Measurements from ENCODE around the gene CAB39.

CAB39 gene

GRCh38 chr2:230811508-230811907 lies 98.9 kb downstream of the CAB39 start:
- in situ Hi-C loops (cut with MboI; ENCODE audit: low pct_unique_long_range_greater_than_20kb, low sequenced_read_pairs, unreplicated experiment), result loop anchor here (25.0 kb wide), 1 partner anchor 799 kb away; no protein-coding TSS in a partner anchor
- DNase-seq (ENCODE audit: low spot score), result no peak
- no peak for TF ChIP-seq CTCF (IDR thresholded peaks at IDR 0.05; ENCODE audit: extremely low read depth, insufficient read depth, missing control alignments)

- in situ Hi-C loops (cut with MboI; ENCODE audit: low pct_unique_long_range_greater_than_20kb, low sequenced_read_pairs, unreplicated experiment), result loop anchor here (25.0 kb wide), 1 partner anchor 800 kb away; no protein-coding TSS in a partner anchor
- DNase-seq (ENCODE audit: low spot score), result no peak
- no peak for TF ChIP-seq CTCF (IDR thresholded peaks at IDR 0.05; ENCODE audit: extremely low read depth, insufficient read depth, missing control alignments)
These were observed 99.4 kb downstream of the CAB39 start for GRCh38 chr2:230812033-230812432.

GRCh38 chr2:230814616-230815015 lies 102.0 kb downstream of the CAB39 start:
- in situ Hi-C loops (cut with MboI; ENCODE audit: low pct_unique_long_range_greater_than_20kb, low sequenced_read_pairs, unreplicated experiment), result loop anchor here (25.0 kb wide), 1 partner anchor 802 kb away; no protein-coding TSS in a partner anchor
- peak; percentile 38 for DNase-seq (ENCODE audit: low spot score)
- TF ChIP-seq CTCF (IDR thresholded peaks at IDR 0.05; ENCODE audit: extremely low read depth, insufficient read depth, missing control alignments), result peak; percentile 45

- DNase-seq (ENCODE audit: low spot score), result no peak
- in situ Hi-C loops (cut with MboI; ENCODE audit: low pct_unique_long_range_greater_than_20kb, low sequenced_read_pairs, unreplicated experiment), result loop anchor here (25.0 kb wide), 1 partner anchor 803 kb away; no protein-coding TSS in a partner anchor
- no peak for TF ChIP-seq CTCF (IDR thresholded peaks at IDR 0.05; ENCODE audit: extremely low read depth, insufficient read depth, missing control alignments)
These were observed 102.4 kb downstream of the CAB39 start for GRCh38 chr2:230815088-230815487.

GRCh38 chr2:230816735-230817134 lies 104.1 kb downstream of the CAB39 start:
- TF ChIP-seq CTCF (IDR thresholded peaks at IDR 0.05; ENCODE audit: extremely low read depth, insufficient read depth, missing control alignments), result no peak
- DNase-seq (ENCODE audit: low spot score), result no peak
- in situ Hi-C loops (cut with MboI; ENCODE audit: low pct_unique_long_range_greater_than_20kb, low sequenced_read_pairs, unreplicated experiment), result loop anchor here (25.0 kb wide), 1 partner anchor 804 kb away; no protein-coding TSS in a partner anchor

- TF ChIP-seq CTCF (IDR thresholded peaks at IDR 0.05; ENCODE audit: extremely low read depth, insufficient read depth, missing control alignments), result no peak
- in situ Hi-C loops (cut with MboI; ENCODE audit: low pct_unique_long_range_greater_than_20kb, low sequenced_read_pairs, unreplicated experiment), result loop anchor here (25.0 kb wide), 1 partner anchor 807 kb away; no protein-coding TSS in a partner anchor
- DNase-seq (ENCODE audit: low spot score), result no peak
These were observed 106.8 kb downstream of the CAB39 start for GRCh38 chr2:230819433-230819832.
